HG03439 (cell line): ENCODE data around the gene MYO9A.
"Not testable (repeated sequence)": the region's sequence is repeated elsewhere in the genome, so short reads cannot be mapped to it uniquely, and the experiment has no call there.

Experiments
- ATAC-seq: cut with Tn5 transposase; IDR thresholded peaks from one replicate; pipeline ENCODE4 v1.9.1; 2021; ENCODE audit warnings: mild to moderate bottlenecking, moderate library complexity; ENCODE audit not compliant: unreplicated experiment

MYO9A gene

GRCh38 chr15:72044956-72045355 is 73.0 kb downstream of the MYO9A start:
- ATAC-seq = no peak

- no peak for ATAC-seq
Measured at GRCh38 chr15:72042865-72043264, 75.1 kb downstream of the MYO9A start.

- no peak for ATAC-seq
Measured at GRCh38 chr15:72042054-72042453, 75.9 kb downstream of the MYO9A start.

- ATAC-seq = no peak
Measured at GRCh38 chr15:72037321-72037720, 80.6 kb downstream of the MYO9A start.

- ATAC-seq = no peak
Measured at GRCh38 chr15:72034859-72035650, 82.9 kb downstream of the MYO9A start.

- no peak for ATAC-seq
Measured at GRCh38 chr15:72034351-72034750, 83.6 kb downstream of the MYO9A start.

GRCh38 chr15:72033711-72034110 is 84.2 kb downstream of the MYO9A start:
- ATAC-seq = no peak

- ATAC-seq = no peak
Measured at GRCh38 chr15:72033285-72033684, 84.7 kb downstream of the MYO9A start.

- ATAC-seq = no peak
Measured at GRCh38 chr15:72021604-72022003, 96.3 kb downstream of the MYO9A start.

GRCh38 chr15:72020799-72021198 is 97.2 kb downstream of the MYO9A start:
- no peak for ATAC-seq

GRCh38 chr15:72014555-72014954 is 103.4 kb downstream of the MYO9A start:
- ATAC-seq = not testable (repeated sequence)

- ATAC-seq = no peak
Measured at GRCh38 chr15:72013703-72014102, 104.2 kb downstream of the MYO9A start.

- no peak for ATAC-seq
Measured at GRCh38 chr15:72011302-72011942, 106.5 kb downstream of the MYO9A start.

- ATAC-seq = no peak
Measured at GRCh38 chr15:72009222-72009621, 108.7 kb downstream of the MYO9A start.

- no peak for ATAC-seq
Measured at GRCh38 chr15:72006382-72006781, 111.6 kb downstream of the MYO9A start.

- ATAC-seq = no peak
Measured at GRCh38 chr15:72005483-72005882, 112.5 kb downstream of the MYO9A start.

GRCh38 chr15:71999807-72000206 is 118.1 kb downstream of the MYO9A start:
- no peak for ATAC-seq

- not testable (repeated sequence) for ATAC-seq
Measured at GRCh38 chr15:71998717-71999116, 119.2 kb downstream of the MYO9A start.

GRCh38 chr15:71997691-71998090 is 120.3 kb downstream of the MYO9A start:
- no peak for ATAC-seq

GRCh38 chr15:71975816-71976150 is 142.2 kb downstream of the MYO9A start:
- ATAC-seq = no peak

- ATAC-seq = no peak
Measured at GRCh38 chr15:71974211-71974610, 143.7 kb downstream of the MYO9A start.

- ATAC-seq = no peak
Measured at GRCh38 chr15:71973366-71973765, 144.6 kb downstream of the MYO9A start.

- no peak for ATAC-seq
Measured at GRCh38 chr15:71971905-71972304, 146.0 kb downstream of the MYO9A start.
